SU-DHL-6 (cell line): ENCODE results near the gene DCDC2.

Source experiments
- EZH2phosphoT487 ChIP-seq: fragments of 200-600 bp; sonication (generic), shearing (Covaris generic); conservative IDR thresholded peaks from 2 replicates; pipeline ENCODE4 v1.6.1; 2018; ENCODE audit warnings: mild to moderate bottlenecking, antibody characterized with exemption, low read length, moderate library complexity, mixed read lengths
- TF ChIP-seq, protein P1 (sequence below): fragments of 200-600 bp; sonication (generic); IDR thresholded peaks from one replicate; pipeline ENCODE4 v1.5.1; 2017; ENCODE audit warnings: antibody characterized with exemption, mild to moderate bottlenecking, low read length, moderate library complexity; ENCODE audit not compliant: insufficient read depth, poor library complexity, severe bottlenecking

DNA sequence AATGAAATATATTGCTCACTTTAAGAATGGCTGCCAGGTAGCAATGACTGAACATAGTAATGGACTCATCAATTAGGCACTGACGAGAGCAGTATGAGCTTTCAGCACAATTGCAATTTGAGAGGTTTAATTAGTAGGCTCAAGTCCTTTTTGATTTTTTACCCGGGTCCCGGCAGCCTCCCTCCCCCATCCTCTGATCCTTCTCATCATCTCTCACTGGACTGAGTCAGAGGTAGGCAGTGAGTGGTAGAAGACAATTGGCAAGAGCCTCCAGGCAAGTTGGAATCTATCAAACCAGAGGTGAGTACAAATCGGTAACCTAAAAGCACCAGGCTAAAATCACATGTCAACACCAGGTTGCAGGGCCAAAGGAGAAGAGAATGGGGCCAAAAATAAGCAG, 107.9 kb downstream of the DCDC2 start:
- no peak for TF ChIP-seq EZH2phosphoT487
- TF ChIP-seq, protein P1, sequence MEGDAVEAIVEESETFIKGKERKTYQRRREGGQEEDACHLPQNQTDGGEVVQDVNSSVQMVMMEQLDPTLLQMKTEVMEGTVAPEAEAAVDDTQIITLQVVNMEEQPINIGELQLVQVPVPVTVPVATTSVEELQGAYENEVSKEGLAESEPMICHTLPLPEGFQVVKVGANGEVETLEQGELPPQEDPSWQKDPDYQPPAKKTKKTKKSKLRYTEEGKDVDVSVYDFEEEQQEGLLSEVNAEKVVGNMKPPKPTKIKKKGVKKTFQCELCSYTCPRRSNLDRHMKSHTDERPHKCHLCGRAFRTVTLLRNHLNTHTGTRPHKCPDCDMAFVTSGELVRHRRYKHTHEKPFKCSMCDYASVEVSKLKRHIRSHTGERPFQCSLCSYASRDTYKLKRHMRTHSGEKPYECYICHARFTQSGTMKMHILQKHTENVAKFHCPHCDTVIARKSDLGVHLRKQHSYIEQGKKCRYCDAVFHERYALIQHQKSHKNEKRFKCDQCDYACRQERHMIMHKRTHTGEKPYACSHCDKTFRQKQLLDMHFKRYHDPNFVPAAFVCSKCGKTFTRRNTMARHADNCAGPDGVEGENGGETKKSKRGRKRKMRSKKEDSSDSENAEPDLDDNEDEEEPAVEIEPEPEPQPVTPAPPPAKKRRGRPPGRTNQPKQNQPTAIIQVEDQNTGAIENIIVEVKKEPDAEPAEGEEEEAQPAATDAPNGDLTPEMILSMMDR, result no peak
